SK-N-SH (cell line): ENCODE data around the gene CELSR1. TPM values are rescaled to one million over a fixed set of nuclear protein-coding genes. Genes with fewer than 3 reads are reported as not detected.

Experiments used
- CTCF ChIA-PET: fragments of 300-600, 350-600 bp; formaldehyde crosslinking; extraction: SDS; loops from one replicate; lab custom pipeline; 2021; lab: Yijun Ruan, JAX
- POLR2A ChIA-PET: fragments of 350-600 bp; sonication (Branson Sonifier 250); formaldehyde crosslinking; extraction: SDS; loops from one replicate; lab custom pipeline; 2020; ENCODE audit warnings: antibody characterized with exemption, inconsistent platforms; lab: Yijun Ruan, JAX
- DNase-seq: peaks from one replicate; pipeline ENCODE4 v3.0.0; 2012
- H2AFZ ChIP-seq: fragments of 200-600 bp; sonication (generic); 2 replicates; pipeline ENCODE4 v1.8.1; 2016; ENCODE audit warnings: antibody characterized with exemption, mild to moderate bottlenecking, low read depth
- H3F3A ChIP-seq: fragments of 200-600 bp; sonication (generic); replicated peaks from 2 replicates; pipeline ENCODE3; 2016; ENCODE audit warnings: antibody characterized with exemption, mild to moderate bottlenecking; ENCODE audit not compliant: insufficient read depth
- H3K27ac ChIP-seq, 2 experiments: fragments of 200-500 bp in 1 of 2; fragments of 200-600 bp in 1 of 2; sonication (Bioruptor generic) in 1 of 2; sonication (generic), shearing (Covaris generic) in 1 of 2; 2 replicates each; pipeline versions ENCODE4 v1.5.1 to v1.6.1; 2014 to 2016; ENCODE audit warnings: low read depth in 2 of 2, inconsistent platforms in 1 of 2, low read length in 1 of 2, mild to moderate bottlenecking in 1 of 2, mixed read lengths in 1 of 2
- H3K27me3 ChIP-seq: fragments of 200-600 bp; sonication (generic), shearing (Covaris generic); 2 replicates; pipeline ENCODE4 v1.6.1; 2016; ENCODE audit warnings: mixed run types; ENCODE audit not compliant: insufficient read depth
- H3K36me3 ChIP-seq, 2 experiments: fragments of 200-500 bp in 1 of 2; fragments of 200-600 bp in 1 of 2; sonication (Bioruptor generic) in 1 of 2; sonication (generic) in 1 of 2; replicated peaks in 1 of 2; 2 replicates each; pipeline versions ENCODE3 to v1.5.1; 2014 to 2016; ENCODE audit warnings: low read length in 1 of 2, mild to moderate bottlenecking in 1 of 2; ENCODE audit not compliant: insufficient read depth in 2 of 2, control insufficient read depth in 1 of 2
- H3K4me1 ChIP-seq, 2 experiments: fragments of 200-500 bp in 1 of 2; fragments of 200-600 bp in 1 of 2; sonication (Bioruptor generic) in 1 of 2; sonication (generic), shearing (Covaris generic) in 1 of 2; 2 replicates each; pipeline versions ENCODE4 v1.5.1 to v1.6.1; 2014 to 2016; ENCODE audit warnings: low read depth in 1 of 2, low read length in 1 of 2, mixed run types in 1 of 2; ENCODE audit not compliant: insufficient read depth in 2 of 2, control insufficient read depth in 1 of 2
- H3K4me2 ChIP-seq: fragments of 200-600 bp; sonication (generic), shearing (Covaris generic); 2 replicates; pipeline ENCODE4 v1.6.1; 2017; ENCODE audit warnings: mixed run types
- H3K4me3 ChIP-seq, 2 experiments: fragments of 200-500 bp in 1 of 2; fragments of 200-600 bp in 1 of 2; sonication (Bioruptor generic) in 1 of 2; sonication (generic), shearing (Covaris generic) in 1 of 2; 2 replicates each; pipeline versions ENCODE4 v1.5.1 to v1.8.1; 2014 to 2016; ENCODE audit warnings: low read depth in 2 of 2, inconsistent platforms in 1 of 2, low read length in 1 of 2, mild to moderate bottlenecking in 1 of 2, mixed read lengths in 1 of 2, moderate library complexity in 1 of 2
- H3K79me2 ChIP-seq: fragments of 200-600 bp; sonication (generic); 2 replicates; pipeline ENCODE4 v1.8.1; 2017; ENCODE audit warnings: mild to moderate bottlenecking; ENCODE audit not compliant: insufficient read depth
- H3K9ac ChIP-seq: fragments of 200-600 bp; sonication (generic); 2 replicates; pipeline ENCODE4 v1.6.1; 2017; ENCODE audit warnings: mixed run types
- H3K9me2 ChIP-seq: fragments of 200-600 bp; sonication (generic); 2 replicates; pipeline ENCODE4 v1.6.1; 2017; ENCODE audit warnings: mixed run types
- H3K9me3 ChIP-seq: fragments of 200-600 bp; sonication (generic); 2 replicates; pipeline ENCODE4 v1.6.1; 2017; ENCODE audit warnings: mixed run types, mild to moderate bottlenecking, moderate library complexity
- H4K20me1 ChIP-seq: fragments of 200-600 bp; sonication (generic); 2 replicates; pipeline ENCODE4 v1.6.1; 2017; ENCODE audit warnings: mild to moderate bottlenecking, mixed run types; ENCODE audit not compliant: insufficient read depth
- CTCF ChIP-seq: fragments of 200-600 bp; sonication (generic); IDR thresholded peaks from 2 replicates; pipeline ENCODE4 v1.6.1; 2017; ENCODE audit warnings: antibody characterized with exemption, mild to moderate bottlenecking, moderate library complexity
- ELF1 ChIP-seq: IDR thresholded peaks from 2 replicates; pipeline ENCODE4 v1.4.0; 2012
- EZH2phosphoT487 ChIP-seq: fragments of 200-600 bp; sonication (generic); IDR thresholded peaks from 2 replicates; pipeline ENCODE4 v1.6.1; 2017; ENCODE audit warnings: low read depth, mixed run types, mild to moderate bottlenecking, antibody characterized with exemption, moderate library complexity, borderline replicate concordance
- FOSL2 ChIP-seq: IDR thresholded peaks from 2 replicates; pipeline ENCODE4 v1.4.0; 2012; ENCODE audit warnings: low read depth, mild to moderate bottlenecking, moderate library complexity, borderline replicate concordance
- FOXM1 ChIP-seq: IDR thresholded peaks from 2 replicates; pipeline ENCODE4 v1.4.0; 2012; ENCODE audit warnings: low read depth, mild to moderate bottlenecking
- GABPA ChIP-seq: IDR thresholded peaks from 2 replicates; pipeline ENCODE4 v1.4.0; 2012; ENCODE audit warnings: low read depth, mild to moderate bottlenecking
- GATA2 ChIP-seq: sonication (generic); formaldehyde crosslinking; IDR thresholded peaks from 2 replicates; pipeline ENCODE4 v1.5.0; 2020; ENCODE audit warnings: mild to moderate bottlenecking, missing genetic modification reagents
- IRF3 ChIP-seq: fragments of 150-350 bp; IDR thresholded peaks from 2 replicates; pipeline ENCODE4 v1.6.1; 2016; ENCODE audit warnings: mild to moderate bottlenecking, low read depth, low read length
- NRF1 ChIP-seq: IDR thresholded peaks from 2 replicates; pipeline ENCODE4 v1.6.1; 2012; ENCODE audit warnings: low read depth, mild to moderate bottlenecking, low read length
- POLR2AphosphoS5 ChIP-seq: IDR thresholded peaks from 2 replicates; pipeline ENCODE4 v1.6.1; 2012; ENCODE audit warnings: low read depth, low read length
- RFX5 ChIP-seq: IDR thresholded peaks from 2 replicates; pipeline ENCODE4 v1.6.1; 2012; ENCODE audit warnings: mild to moderate bottlenecking, improper control_type of control experiment, low read length
- SMC3 ChIP-seq: IDR thresholded peaks from 2 replicates; pipeline ENCODE4 v1.6.1; 2012; ENCODE audit warnings: low read depth, low read length, improper control_type of control experiment
- TCF12 ChIP-seq: IDR thresholded peaks from 2 replicates; pipeline ENCODE4 v1.4.0; 2012
- TEAD4 ChIP-seq: IDR thresholded peaks from 2 replicates; pipeline ENCODE4 v1.4.0; 2012; ENCODE audit warnings: mild to moderate bottlenecking, borderline replicate concordance; ENCODE audit not compliant: insufficient read depth
- USF2 ChIP-seq: fragments of 150-350 bp; IDR thresholded peaks from 2 replicates; pipeline ENCODE4 v1.6.1; 2017; ENCODE audit warnings: antibody characterized with exemption, low read length, low read depth, borderline replicate concordance
- YY1 ChIP-seq: IDR thresholded peaks from 2 replicates; pipeline ENCODE4 v1.4.0; 2012; ENCODE audit warnings: low read depth, mild to moderate bottlenecking
- WGBS: methylation state at CpG from one replicate; pipeline ENCODE4 v1.1.6; 2017; ENCODE audit warnings: low lambda C conversion rate; 5-methylcytosine and 5-hydroxymethylcytosine counted together
- polyA plus RNA-seq, 3 experiments: library from polyadenylated mRNA; depleted of rRNA; stranded (reverse); fragments of >200 nt; gene quantifications; 2 replicates each; pipeline ENCODE4 v1.2.3, GENCODE V29; 2012
- TF ChIP-seq, protein P1 (sequence below): IDR thresholded peaks from 2 replicates; pipeline ENCODE4 v1.4.0; 2012; ENCODE audit warnings: low read depth, borderline replicate concordance

The CELSR1 gene
- polyA plus RNA-seq, 1 of the 3 experiments (the other 2 are of a cell fraction): 5.0 TPM

GRCh38 chr22:46522797-46523196 is 14.6 kb downstream of the CELSR1 start:
- CTCF ChIA-PET: interaction anchor here (1.3 to 1.5 kb wide), 2 partner anchors 19 to 156 kb away, joined by 4 read pairs; no protein-coding TSS in a partner anchor
- H3K27ac ChIP-seq: no peak overlapping the region
- peak; percentile 40 for TF ChIP-seq GATA2 (CRISPR knock-in tag)
- TF ChIP-seq TEAD4: no peak
- TF ChIP-seq TCF12: no peak
- TF ChIP-seq, protein P1, sequence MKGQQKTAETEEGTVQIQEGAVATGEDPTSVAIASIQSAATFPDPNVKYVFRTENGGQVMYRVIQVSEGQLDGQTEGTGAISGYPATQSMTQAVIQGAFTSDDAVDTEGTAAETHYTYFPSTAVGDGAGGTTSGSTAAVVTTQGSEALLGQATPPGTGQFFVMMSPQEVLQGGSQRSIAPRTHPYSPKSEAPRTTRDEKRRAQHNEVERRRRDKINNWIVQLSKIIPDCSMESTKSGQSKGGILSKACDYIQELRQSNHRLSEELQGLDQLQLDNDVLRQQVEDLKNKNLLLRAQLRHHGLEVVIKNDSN: no peak
- no peak for TF ChIP-seq USF2
- TF ChIP-seq YY1: no peak
- no peak for TF ChIP-seq FOXM1
- TF ChIP-seq IRF3: no peak
- no peak for TF ChIP-seq RFX5
- 33% methylated on average over 4 of the region's 8 CpGs for WGBS
- no peaks in the 10 kb centered on the region for H3K9me3 ChIP-seq
- no peaks in the 10 kb centered on the region for H3K9me2 ChIP-seq
- H3K4me2 ChIP-seq: no peak overlapping the region
- H3K9ac ChIP-seq: no peak overlapping the region
- H4K20me1 ChIP-seq: no peaks in the 10 kb centered on the region
- POLR2A ChIA-PET: no interaction called here
- no peaks in the 10 kb centered on the region for H3F3A ChIP-seq
- no peaks in the 10 kb centered on the region for H3K79me2 ChIP-seq
- H3K4me1 ChIP-seq: no peaks in the 10 kb centered on the region; a peak in 1 of 4 replicates
- H3K36me3 ChIP-seq: no peaks in the 10 kb centered on the region
- H3K27me3 ChIP-seq: no peaks in the 10 kb centered on the region
- no peak overlapping the region for H3K4me3 ChIP-seq
- no peak for DNase-seq
- no peak overlapping the region for H2AFZ ChIP-seq

DNA sequence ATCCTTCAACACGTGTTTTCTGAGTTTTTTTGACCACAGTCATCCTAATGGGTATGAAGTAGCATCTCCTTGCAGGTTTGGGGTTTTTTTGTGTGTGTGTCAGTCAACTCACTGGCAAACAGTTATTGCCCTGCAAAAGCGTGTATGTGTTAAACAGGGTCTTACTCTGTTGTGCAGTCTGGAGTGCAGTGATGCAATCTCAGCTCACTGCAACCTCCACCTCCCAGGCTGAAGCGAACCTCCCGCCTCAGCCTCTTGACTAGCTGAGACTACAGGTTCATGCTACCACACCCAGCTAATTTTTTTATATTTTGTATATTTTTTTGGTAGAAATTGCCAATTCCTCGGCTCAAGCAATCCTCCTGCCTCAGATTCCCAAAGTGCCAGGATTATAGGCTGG is 15.4 kb downstream of the CELSR1 start:
- no peaks in the 10 kb centered on the region for H3K79me2 ChIP-seq
- H3K27me3 ChIP-seq: no peaks in the 10 kb centered on the region
- no peaks in the 10 kb centered on the region for H3F3A ChIP-seq
- H3K36me3 ChIP-seq: no peaks in the 10 kb centered on the region
- H3K4me2 ChIP-seq: no peak overlapping the region
- CTCF ChIA-PET: no interaction called here
- no peak for DNase-seq
- no peak overlapping the region for H2AFZ ChIP-seq
- WGBS: 83% methylated on average over 5 of the region's 5 CpGs
- H3K4me3 ChIP-seq: no peak overlapping the region
- H4K20me1 ChIP-seq: no peaks in the 10 kb centered on the region
- no peaks in the 10 kb centered on the region; a peak in 1 of 4 replicates for H3K4me1 ChIP-seq
- H3K9me3 ChIP-seq: no peaks in the 10 kb centered on the region
- H3K27ac ChIP-seq: no peak overlapping the region
- no peak overlapping the region for H3K9ac ChIP-seq
- H3K9me2 ChIP-seq: no peaks in the 10 kb centered on the region
- POLR2A ChIA-PET: no interaction called here
- TF ChIP-seq USF2 (no peak), NRF1 (no peak), CTCF (no peak), SMC3 (no peak), TEAD4 (no peak), FOSL2 (no peak), EZH2phosphoT487 (no peak), POLR2AphosphoS5 (no peak), ELF1 (no peak), IRF3 (no peak), GABPA (no peak)
